VCaP (cell line): ENCODE measurements around the gene MAN1C1.

Experiments used
- H3K27ac ChIP-seq: fragments of 450-650 bp; 2 replicates; pipeline ENCODE4 v1.5.1; 2017
- TF ChIP-seq, protein P1 (sequence below): fragments of 450-650 bp; conservative IDR thresholded peaks from 2 replicates; pipeline ENCODE4 v1.5.1; 2017; ENCODE audit warnings: mild to moderate bottlenecking, moderate library complexity

MAN1C1 gene

DNA sequence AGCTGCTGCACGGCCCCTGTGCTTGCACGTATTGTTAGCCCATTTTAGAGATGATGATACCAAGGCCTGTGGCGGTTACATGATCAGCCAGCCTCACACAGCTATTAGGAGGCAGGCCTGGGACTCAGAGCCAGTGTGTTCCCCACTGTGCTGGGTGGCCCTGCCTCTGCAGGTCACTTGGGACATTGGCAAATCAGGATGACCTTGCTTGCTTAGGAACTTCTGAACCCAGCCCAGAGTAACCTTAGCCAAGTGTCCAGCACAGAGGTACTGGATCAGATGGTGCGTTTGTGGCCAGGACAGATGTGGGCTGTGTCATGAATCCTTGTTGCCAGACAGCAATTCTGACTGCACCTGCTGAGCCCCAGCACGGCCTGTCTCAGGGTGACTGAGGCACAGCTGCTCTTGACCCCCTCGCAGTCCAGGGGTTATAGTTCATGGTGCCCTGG, 45.0 kb upstream of the MAN1C1 start:
- no peak overlapping the region for H3K27ac ChIP-seq

GRCh38 chr1:25572107-25572506, 44.5 kb upstream of the MAN1C1 start:
- TF ChIP-seq, protein P1, sequence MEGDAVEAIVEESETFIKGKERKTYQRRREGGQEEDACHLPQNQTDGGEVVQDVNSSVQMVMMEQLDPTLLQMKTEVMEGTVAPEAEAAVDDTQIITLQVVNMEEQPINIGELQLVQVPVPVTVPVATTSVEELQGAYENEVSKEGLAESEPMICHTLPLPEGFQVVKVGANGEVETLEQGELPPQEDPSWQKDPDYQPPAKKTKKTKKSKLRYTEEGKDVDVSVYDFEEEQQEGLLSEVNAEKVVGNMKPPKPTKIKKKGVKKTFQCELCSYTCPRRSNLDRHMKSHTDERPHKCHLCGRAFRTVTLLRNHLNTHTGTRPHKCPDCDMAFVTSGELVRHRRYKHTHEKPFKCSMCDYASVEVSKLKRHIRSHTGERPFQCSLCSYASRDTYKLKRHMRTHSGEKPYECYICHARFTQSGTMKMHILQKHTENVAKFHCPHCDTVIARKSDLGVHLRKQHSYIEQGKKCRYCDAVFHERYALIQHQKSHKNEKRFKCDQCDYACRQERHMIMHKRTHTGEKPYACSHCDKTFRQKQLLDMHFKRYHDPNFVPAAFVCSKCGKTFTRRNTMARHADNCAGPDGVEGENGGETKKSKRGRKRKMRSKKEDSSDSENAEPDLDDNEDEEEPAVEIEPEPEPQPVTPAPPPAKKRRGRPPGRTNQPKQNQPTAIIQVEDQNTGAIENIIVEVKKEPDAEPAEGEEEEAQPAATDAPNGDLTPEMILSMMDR = no peak
- no peak overlapping the region for H3K27ac ChIP-seq

More for the DNA sequence above, 45.0 kb upstream of the MAN1C1 start:
- TF ChIP-seq, protein P1 = no peak

- TF ChIP-seq, protein P1 = peak; percentile 76
- no peak overlapping the region for H3K27ac ChIP-seq
Observed at GRCh38 chr1:25572708-25573590, 43.6 kb upstream of the MAN1C1 start.

DNA sequence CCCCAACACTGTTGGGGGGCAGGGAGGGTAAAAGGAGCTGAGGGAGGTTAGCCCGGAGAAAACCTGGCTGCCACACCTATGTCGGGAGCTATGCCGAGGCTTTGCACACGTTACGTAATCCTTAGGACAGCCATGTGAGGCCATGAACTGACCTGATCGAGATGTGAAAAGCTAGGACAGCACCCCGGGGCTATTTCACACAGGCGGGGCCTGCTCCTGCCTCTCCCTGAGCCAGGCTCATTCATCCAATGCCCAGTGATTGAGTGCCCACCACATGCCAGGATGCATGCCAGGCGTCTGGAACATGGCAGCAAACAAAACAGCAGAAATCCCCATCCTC, 43.0 kb upstream of the MAN1C1 start:
- TF ChIP-seq, protein P1 = no peak
- no peak overlapping the region for H3K27ac ChIP-seq

GRCh38 chr1:25573961-25574360, 42.6 kb upstream of the MAN1C1 start:
- H3K27ac ChIP-seq = no peak overlapping the region
- TF ChIP-seq, protein P1 = no peak

GRCh38 chr1:25575191-25575590, 41.4 kb upstream of the MAN1C1 start:
- no peak overlapping the region for H3K27ac ChIP-seq
- TF ChIP-seq, protein P1 = no peak

GRCh38 chr1:25576459-25577133, 40.0 kb upstream of the MAN1C1 start:
- TF ChIP-seq, protein P1 = no peak
- H3K27ac ChIP-seq = no peak overlapping the region
